MM.1S (cell line): ENCODE data around the gene AGTR1.

ENCODE experiments used
- DNase-seq: peaks from one replicate; pipeline ENCODE4 v3.0.0-alpha.2; 2015
- H2AFZ ChIP-seq: fragments of 300-600 bp; sonication (generic); 2 replicates; pipeline ENCODE4 v1.6.0; 2016; ENCODE audit warnings: antibody characterized with exemption, low read length
- H3F3A ChIP-seq: fragments of 300-600 bp; sonication (generic); 2 replicates; pipeline ENCODE4 v1.6.1; 2016; ENCODE audit warnings: mild to moderate bottlenecking, antibody characterized with exemption, low read length, moderate library complexity, mixed read lengths; ENCODE audit not compliant: insufficient read depth
- H3K27ac ChIP-seq: fragments of 300-600 bp; sonication (generic); 2 replicates; pipeline ENCODE4 v1.5.1; 2016; ENCODE audit warnings: mild to moderate bottlenecking, low read length
- H3K27me3 ChIP-seq: fragments of 300-600 bp; sonication (generic); replicated peaks from 2 replicates; pipeline ENCODE4 v1.6.0; 2016; ENCODE audit warnings: low read length; ENCODE audit not compliant: insufficient read depth
- H3K36me3 ChIP-seq: fragments of 300-600 bp; sonication (generic); replicated peaks from 2 replicates; pipeline ENCODE4 v1.6.1; 2016; ENCODE audit warnings: mild to moderate bottlenecking, low read length, mixed read lengths; ENCODE audit not compliant: insufficient read depth
- H3K4me1 ChIP-seq: fragments of 300-600 bp; sonication (generic); 2 replicates; pipeline ENCODE4 v1.6.1; 2016; ENCODE audit warnings: low read length, mixed read lengths
- H3K4me2 ChIP-seq: fragments of 300-600 bp; sonication (generic); 2 replicates; pipeline ENCODE4 v1.6.0; 2016; ENCODE audit warnings: low read depth, low read length
- H3K4me3 ChIP-seq: fragments of 300-600 bp; sonication (generic); 2 replicates; pipeline ENCODE4 v1.5.1; 2016; ENCODE audit warnings: low read length, mixed read lengths
- H3K79me2 ChIP-seq: fragments of 300-600 bp; sonication (generic); 2 replicates; pipeline ENCODE4 v1.6.1; 2016; ENCODE audit warnings: mixed run types, low read length, mixed read lengths
- H3K9ac ChIP-seq: fragments of 300-600 bp; sonication (generic); 2 replicates; pipeline ENCODE4 v1.6.1; 2016; ENCODE audit warnings: low read length, mixed read lengths
- H3K9me2 ChIP-seq: fragments of 300-600 bp; sonication (generic); replicated peaks from 2 replicates; pipeline ENCODE4 v1.6.1; 2016; ENCODE audit warnings: mild to moderate bottlenecking, low read length, mixed read lengths; ENCODE audit not compliant: insufficient read depth
- H3K9me3 ChIP-seq: fragments of 300-600 bp; sonication (generic); replicated peaks from 2 replicates; pipeline ENCODE4 v1.6.1; 2016; ENCODE audit warnings: mild to moderate bottlenecking, low read length, mixed read lengths; ENCODE audit not compliant: insufficient read depth
- H4K20me1 ChIP-seq: fragments of 300-600 bp; sonication (generic); 2 replicates; pipeline ENCODE4 v1.6.1; 2016; ENCODE audit warnings: mild to moderate bottlenecking, low read length, moderate library complexity, mixed read lengths; ENCODE audit not compliant: insufficient read depth
- EZH2 ChIP-seq: fragments of 300-600 bp; sonication (generic); optimal IDR thresholded peaks from 2 replicates; pipeline ENCODE3; 2017; ENCODE audit warnings: low read depth, mild to moderate bottlenecking, antibody characterized with exemption, low read length, mixed read lengths
- EZH2phosphoT487 ChIP-seq: fragments of 300-600 bp; sonication (generic); IDR thresholded peaks from 2 replicates; pipeline ENCODE4 v1.6.1; 2018; ENCODE audit warnings: antibody characterized with exemption, low read length
- TF ChIP-seq, protein P1 (sequence below): fragments of 300-600 bp; sonication (generic); IDR thresholded peaks from 2 replicates; pipeline ENCODE4 v1.5.1; 2016; ENCODE audit warnings: antibody characterized with exemption, low read length, mixed read lengths

Gene AGTR1

DNA sequence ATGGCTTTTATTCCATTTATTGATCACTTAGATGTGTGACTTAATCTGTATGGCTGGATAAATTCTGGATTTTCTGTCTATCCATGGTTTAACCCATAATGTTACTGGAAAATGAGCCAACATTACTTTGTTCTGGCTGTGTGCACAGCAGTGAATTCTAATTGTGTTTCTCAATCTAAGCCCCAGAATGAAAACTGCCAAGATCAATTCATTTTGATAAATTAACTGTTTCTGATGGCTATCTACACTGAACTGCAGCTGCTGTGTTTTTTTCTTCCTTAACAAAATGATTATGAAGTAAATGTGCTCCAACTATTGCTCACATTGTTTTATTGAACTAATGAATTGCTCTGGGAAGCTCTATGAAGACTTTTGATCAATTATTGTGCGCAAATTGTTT is 94.2 kb downstream of the AGTR1 start:
- Histone ChIP-seq H3K36me3 (no peaks in the 10 kb centered on the region), H3K4me1 (no peaks in the 10 kb centered on the region), H3K79me2 (no peaks in the 10 kb centered on the region), H2AFZ (no peak overlapping the region), H3F3A (no peaks in the 10 kb centered on the region), H4K20me1 (no peaks in the 10 kb centered on the region), H3K4me2 (no peak overlapping the region), H3K9me3 (no peaks in the 10 kb centered on the region), H3K4me3 (no peak overlapping the region), H3K9ac (no peak overlapping the region), H3K27me3 (no peaks in the 10 kb centered on the region), H3K27ac (no peak overlapping the region), H3K9me2 (no peaks in the 10 kb centered on the region)
- TF ChIP-seq EZH2phosphoT487 = no peak
- TF ChIP-seq EZH2 = no peak
- TF ChIP-seq, protein P1, sequence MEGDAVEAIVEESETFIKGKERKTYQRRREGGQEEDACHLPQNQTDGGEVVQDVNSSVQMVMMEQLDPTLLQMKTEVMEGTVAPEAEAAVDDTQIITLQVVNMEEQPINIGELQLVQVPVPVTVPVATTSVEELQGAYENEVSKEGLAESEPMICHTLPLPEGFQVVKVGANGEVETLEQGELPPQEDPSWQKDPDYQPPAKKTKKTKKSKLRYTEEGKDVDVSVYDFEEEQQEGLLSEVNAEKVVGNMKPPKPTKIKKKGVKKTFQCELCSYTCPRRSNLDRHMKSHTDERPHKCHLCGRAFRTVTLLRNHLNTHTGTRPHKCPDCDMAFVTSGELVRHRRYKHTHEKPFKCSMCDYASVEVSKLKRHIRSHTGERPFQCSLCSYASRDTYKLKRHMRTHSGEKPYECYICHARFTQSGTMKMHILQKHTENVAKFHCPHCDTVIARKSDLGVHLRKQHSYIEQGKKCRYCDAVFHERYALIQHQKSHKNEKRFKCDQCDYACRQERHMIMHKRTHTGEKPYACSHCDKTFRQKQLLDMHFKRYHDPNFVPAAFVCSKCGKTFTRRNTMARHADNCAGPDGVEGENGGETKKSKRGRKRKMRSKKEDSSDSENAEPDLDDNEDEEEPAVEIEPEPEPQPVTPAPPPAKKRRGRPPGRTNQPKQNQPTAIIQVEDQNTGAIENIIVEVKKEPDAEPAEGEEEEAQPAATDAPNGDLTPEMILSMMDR = no peak
- DNase-seq = no peak

DNA sequence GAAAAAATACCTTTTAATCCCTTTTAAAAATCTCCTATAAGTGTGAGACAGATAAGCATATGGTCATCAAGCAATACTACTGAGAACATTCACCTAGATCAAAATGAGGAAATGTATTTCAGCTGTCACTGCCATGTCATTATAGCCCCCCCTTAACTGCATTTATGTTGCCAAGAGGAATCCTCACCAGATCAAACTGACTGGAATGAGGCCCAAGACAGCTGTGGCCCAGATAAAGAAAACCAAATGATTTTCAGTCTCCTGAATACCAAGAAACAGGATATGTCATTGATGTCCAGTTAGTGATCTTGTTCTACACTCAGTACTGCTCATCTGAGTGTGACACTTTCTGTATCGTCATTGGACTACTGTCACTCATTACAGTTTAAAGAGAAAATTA is 94.8 kb downstream of the AGTR1 start:
- no peak for DNase-seq
- no peak overlapping the region for H3K9ac ChIP-seq
- H3K27ac ChIP-seq = no peak overlapping the region
- H2AFZ ChIP-seq = no peak overlapping the region
- no peaks in the 10 kb centered on the region for H3K9me2 ChIP-seq
- no peaks in the 10 kb centered on the region for H3K4me1 ChIP-seq
- no peaks in the 10 kb centered on the region for H3K79me2 ChIP-seq
- no peak overlapping the region for H3K4me3 ChIP-seq
- H3K9me3 ChIP-seq = no peaks in the 10 kb centered on the region
- no peaks in the 10 kb centered on the region for H3F3A ChIP-seq
- H3K36me3 ChIP-seq = no peaks in the 10 kb centered on the region
- H3K4me2 ChIP-seq = no peak overlapping the region
- H3K27me3 ChIP-seq = no peaks in the 10 kb centered on the region
- TF ChIP-seq, protein P1 = no peak
- TF ChIP-seq EZH2phosphoT487 = no peak
- no peaks in the 10 kb centered on the region for H4K20me1 ChIP-seq
